AG04449 (cell line): ENCODE measurements around the gene FHIT.

Experiments
- CTCF ChIA-PET: fragments of 350-600 bp; formaldehyde crosslinking; extraction: SDS; loops from one replicate; lab custom pipeline; 2021; ENCODE audit warnings: antibody characterized with exemption; lab: Yijun Ruan, JAX
- POLR2A ChIA-PET: fragments of 400-600, 350-600 bp; formaldehyde crosslinking; extraction: SDS; loops from one replicate; lab custom pipeline; 2020; ENCODE audit warnings: antibody characterized with exemption, inconsistent platforms; lab: Yijun Ruan, JAX
- DNase-seq: peaks from one replicate; pipeline ENCODE4 v3.0.0-alpha.2; 2010; ENCODE audit warnings: low read depth, low spot score
- H3K4me3 ChIP-seq: 2 replicates; pipeline ENCODE4 v1.5.1; 2011; ENCODE audit warnings: low read depth, mild to moderate bottlenecking, control low read depth, low read length
- CTCF ChIP-seq: IDR thresholded peaks from one replicate; pipeline ENCODE4 v1.5.1; 2011; ENCODE audit warnings: mild to moderate bottlenecking, moderate library complexity, low read length, control low read depth, inconsistent platforms; ENCODE audit not compliant: insufficient read depth; ENCODE audit errors: missing control alignments

The FHIT gene

GRCh38 chr3:61158667-61159066, 92.6 kb downstream of the FHIT start:
- no peak overlapping the region for H3K4me3 ChIP-seq
- ChIA-PET CTCF (no interaction called here), POLR2A (interaction anchor here (0.6 kb wide), 1 partner anchor 37 kb away, joined by 4 read pairs; no protein-coding TSS in a partner anchor)
- no peak for DNase-seq
- no peak for TF ChIP-seq CTCF

DNA sequence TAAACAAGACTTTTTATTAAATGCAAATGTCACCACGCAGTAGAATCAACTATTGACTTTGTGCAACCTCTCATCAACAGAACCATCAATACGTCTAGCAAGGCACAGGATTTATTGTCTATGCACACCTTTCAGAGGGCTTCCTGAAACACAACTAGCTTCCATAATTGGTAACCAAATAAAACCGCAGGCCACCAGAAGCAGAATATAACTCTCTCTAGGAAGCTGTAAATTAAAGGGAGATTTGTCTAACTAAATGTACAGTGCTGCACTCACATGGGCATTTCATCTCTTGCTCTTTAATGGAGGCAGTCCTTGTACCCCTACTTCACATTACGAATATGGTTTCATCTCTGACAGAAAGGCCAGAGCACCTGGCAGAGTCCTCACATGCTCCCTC, 93.0 kb downstream of the FHIT start:
- POLR2A ChIA-PET, result no interaction called here
- CTCF ChIA-PET, result no interaction called here
- no peak for TF ChIP-seq CTCF
- H3K4me3 ChIP-seq, result no peak overlapping the region
- no peak for DNase-seq

GRCh38 chr3:61157414-61157813, 93.8 kb downstream of the FHIT start:
- POLR2A ChIA-PET, result no interaction called here
- no peak for TF ChIP-seq CTCF
- H3K4me3 ChIP-seq, result no peak overlapping the region
- CTCF ChIA-PET, result no interaction called here
- no peak for DNase-seq

- ChIA-PET POLR2A (no interaction called here), CTCF (no interaction called here)
- no peak for DNase-seq
- H3K4me3 ChIP-seq, result no peak overlapping the region
- no peak for TF ChIP-seq CTCF
Observed at GRCh38 chr3:61155701-61156292, 95.5 kb downstream of the FHIT start.

DNA sequence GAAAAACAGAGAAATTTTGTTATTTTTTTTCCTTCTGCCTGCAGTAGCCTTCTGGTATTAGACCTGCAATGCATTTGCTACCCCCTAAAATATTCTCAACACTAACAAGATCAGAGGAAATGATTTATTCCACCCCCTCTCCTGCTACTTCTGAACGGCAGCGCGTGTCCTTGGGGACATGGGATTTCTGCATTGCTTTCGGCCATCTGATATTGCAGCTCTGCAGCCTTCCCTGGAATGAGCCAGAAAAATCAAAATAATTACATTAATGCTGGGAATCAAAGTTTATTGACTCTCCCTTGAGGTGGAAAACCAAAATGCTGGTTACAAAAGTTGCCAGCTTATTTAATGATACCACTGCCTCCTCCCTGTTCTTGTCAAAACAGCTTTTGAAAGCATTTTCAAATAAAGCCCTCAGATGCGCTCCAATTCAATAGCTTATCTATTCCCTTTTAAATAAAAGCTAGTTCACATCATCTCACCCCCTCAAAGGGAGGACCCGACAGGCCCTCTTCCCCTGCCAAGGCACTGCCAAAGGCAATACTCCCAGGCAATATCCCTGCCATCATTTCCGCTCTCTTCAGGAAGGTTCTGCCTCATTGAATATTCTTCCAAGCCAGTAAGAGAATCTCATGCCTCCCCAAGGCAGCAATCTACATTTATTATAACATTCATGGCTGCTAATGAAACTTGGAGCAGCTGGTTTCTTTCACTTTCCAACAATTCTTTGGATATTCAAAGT, 96.6 kb downstream of the FHIT start:
- ChIA-PET POLR2A (no interaction called here), CTCF (no interaction called here)
- no peak overlapping the region for H3K4me3 ChIP-seq
- no peak for DNase-seq
- no peak for TF ChIP-seq CTCF

DNA sequence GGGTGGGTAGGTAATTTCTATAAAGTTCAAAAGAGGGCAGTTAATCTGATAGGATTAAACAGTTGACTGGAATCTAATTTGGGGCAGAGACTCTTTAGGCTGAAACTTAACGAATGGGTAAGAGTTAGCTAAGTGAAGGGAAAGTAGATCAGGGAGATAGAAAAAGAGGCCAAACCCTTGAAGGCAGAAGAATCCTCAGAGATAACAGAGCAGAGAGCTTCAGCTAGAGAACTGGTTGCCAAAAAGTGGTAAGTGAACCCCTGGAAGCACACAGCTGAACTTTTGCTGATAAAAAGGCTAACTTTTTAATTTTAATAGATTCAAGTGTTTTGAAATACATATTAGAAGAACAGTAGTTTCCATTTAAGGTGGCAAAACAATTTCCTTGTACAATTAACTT, 99.2 kb downstream of the FHIT start:
- no peak overlapping the region for H3K4me3 ChIP-seq
- CTCF ChIA-PET, result no interaction called here
- POLR2A ChIA-PET, result no interaction called here
- TF ChIP-seq CTCF, result no peak
- DNase-seq, result no peak
